H9 (cell line): ENCODE data around the gene TBC1D1. TPM values are rescaled to one million over a fixed set of nuclear protein-coding genes. Genes with fewer than 3 reads are reported as not detected.

Experiments used
- DNase-seq: peaks from one replicate; pipeline ENCODE4 v3.0.0-alpha.2; 2017
- H2AFZ ChIP-seq: one replicate; pipeline ENCODE4 v1.6.1; 2013; ENCODE audit warnings: mild to moderate bottlenecking, low read length, control low read depth, moderate library complexity
- H2AK5ac ChIP-seq: 2 replicates; pipeline ENCODE4 v1.6.1; 2013; ENCODE audit warnings: low read length, control low read depth, mixed read lengths; ENCODE audit not compliant: insufficient read length
- H2BK120ac ChIP-seq: one replicate; pipeline ENCODE4 v1.6.1; 2013; ENCODE audit warnings: low read depth, mild to moderate bottlenecking, low read length, control low read depth, inconsistent platforms; ENCODE audit not compliant: poor library complexity, severe bottlenecking
- H2BK12ac ChIP-seq: 2 replicates; pipeline ENCODE4 v1.6.1; 2013; ENCODE audit warnings: low read length, control low read depth, mixed read lengths, low read depth; ENCODE audit not compliant: insufficient read length
- H2BK15ac ChIP-seq: 2 replicates; pipeline ENCODE4 v1.6.1; 2013; ENCODE audit warnings: low read depth, low read length, control low read depth
- H2BK20ac ChIP-seq: one replicate; pipeline ENCODE4 v1.6.1; 2013; ENCODE audit warnings: low read depth, mild to moderate bottlenecking, low read length, control low read depth, inconsistent platforms; ENCODE audit not compliant: poor library complexity, severe bottlenecking
- H2BK5ac ChIP-seq: 2 replicates; pipeline ENCODE4 v1.6.1; 2013; ENCODE audit warnings: low read length, control low read depth, mixed read lengths; ENCODE audit not compliant: insufficient read length
- H3K14ac ChIP-seq: 2 replicates; pipeline ENCODE4 v1.6.1; 2013; ENCODE audit warnings: low read length, control low read depth; ENCODE audit not compliant: insufficient read depth
- H3K18ac ChIP-seq: 2 replicates; pipeline ENCODE4 v1.6.1; 2013; ENCODE audit warnings: low read depth, mild to moderate bottlenecking, mixed read lengths, low read length, control low read depth; ENCODE audit not compliant: insufficient read length
- H3K23ac ChIP-seq: 2 replicates; pipeline ENCODE4 v1.6.1; 2013; ENCODE audit warnings: low read length, control low read depth, mixed read lengths, low read depth; ENCODE audit not compliant: insufficient read length
- H3K23me2 ChIP-seq: 2 replicates; pipeline ENCODE4 v1.6.1; 2013; ENCODE audit warnings: low read depth, mild to moderate bottlenecking, mixed read lengths, low read length, control low read depth; ENCODE audit not compliant: insufficient read length, poor library complexity, severe bottlenecking
- H3K27ac ChIP-seq: 2 replicates; pipeline ENCODE4 v1.5.1; 2013; ENCODE audit warnings: low read length, control low read depth, mixed read lengths, low read depth; ENCODE audit not compliant: insufficient read length
- H3K27me3 ChIP-seq: 2 replicates; pipeline ENCODE4 v1.6.1; 2013; ENCODE audit warnings: low read length, control low read depth, inconsistent platforms; ENCODE audit not compliant: insufficient read depth
- H3K4ac ChIP-seq: 2 replicates; pipeline ENCODE4 v1.6.1; 2013; ENCODE audit warnings: low read depth, mild to moderate bottlenecking, control low read depth, inconsistent platforms, low read length, moderate library complexity
- H3K4me1 ChIP-seq: 2 replicates; pipeline ENCODE4 v1.6.1; 2013; ENCODE audit warnings: low read length, control low read depth, inconsistent platforms; ENCODE audit not compliant: insufficient read depth
- H3K4me2 ChIP-seq: 2 replicates; pipeline ENCODE4 v1.6.1; 2013; ENCODE audit warnings: low read length, control low read depth, mixed read lengths; ENCODE audit not compliant: insufficient read length, insufficient read depth
- H3K56ac ChIP-seq: 2 replicates; pipeline ENCODE4 v1.6.1; 2013; ENCODE audit warnings: low read depth, mild to moderate bottlenecking, mixed read lengths, low read length, control low read depth; ENCODE audit not compliant: insufficient read length
- H3K79me1 ChIP-seq: 2 replicates; pipeline ENCODE4 v1.6.1; 2013; ENCODE audit warnings: low read depth, mild to moderate bottlenecking, moderate library complexity, low read length, control low read depth, inconsistent platforms; ENCODE audit not compliant: insufficient read depth, poor library complexity, severe bottlenecking
- H3K79me2 ChIP-seq: 2 replicates; pipeline ENCODE4 v1.6.1; 2013; ENCODE audit warnings: low read length, control low read depth, inconsistent platforms; ENCODE audit not compliant: insufficient read depth
- H3K9ac ChIP-seq: 2 replicates; pipeline ENCODE4 v1.6.1; 2013; ENCODE audit warnings: low read length, control low read depth, mixed read lengths; ENCODE audit not compliant: insufficient read length; ENCODE audit errors: extremely low read depth
- H3K9me3 ChIP-seq: one replicate; pipeline ENCODE4 v1.6.1; 2013; ENCODE audit warnings: low read depth, low read length, inconsistent platforms; ENCODE audit not compliant: control insufficient read depth
- H3T11ph ChIP-seq: one replicate; pipeline ENCODE4 v1.6.1; 2013; ENCODE audit warnings: mild to moderate bottlenecking, low read length, control low read depth, inconsistent platforms
- H4K20me1 ChIP-seq: one replicate; pipeline ENCODE4 v1.6.1; 2013; ENCODE audit not compliant: control insufficient read depth, insufficient read length, insufficient read depth
- H4K5ac ChIP-seq: 2 replicates; pipeline ENCODE4 v1.6.1; 2013; ENCODE audit warnings: low read depth, mild to moderate bottlenecking, mixed read lengths, low read length, control low read depth; ENCODE audit not compliant: insufficient read length
- H4K8ac ChIP-seq: replicated peaks from 2 replicates; pipeline ENCODE4 v1.6.1; 2013; ENCODE audit warnings: low read length, control low read depth, mixed read lengths, low read depth; ENCODE audit not compliant: insufficient read length
- H4K91ac ChIP-seq: 2 replicates; pipeline ENCODE4 v1.6.1; 2013; ENCODE audit warnings: low read depth, mild to moderate bottlenecking, moderate library complexity, mixed read lengths, low read length, control low read depth; ENCODE audit not compliant: insufficient read length
- H3K27ac Mint-ChIP-seq, 3 experiments: 2 replicates in 2 of 3; 3 replicates in 1 of 3; pipeline ENCODE4 v1.8.0; 2020 to 2021; ENCODE audit warnings: mixed read lengths in 3 of 3, mild to moderate bottlenecking in 1 of 3, moderate library complexity in 1 of 3
- H3K27me3 Mint-ChIP-seq: 2 replicates; pipeline ENCODE4 v1.8.0; 2021; ENCODE audit warnings: low read depth, mild to moderate bottlenecking, moderate library complexity, mixed read lengths
- H3K36me3 Mint-ChIP-seq, 3 experiments: 2 replicates in 2 of 3; 3 replicates in 1 of 3; pipeline ENCODE4 v1.8.0; 2020 to 2021; ENCODE audit warnings: low read depth in 3 of 3, mixed read lengths in 3 of 3; ENCODE audit not compliant: insufficient read depth in 1 of 3
- H3K4me1 Mint-ChIP-seq, 2 experiments: 2 replicates each; pipeline ENCODE4 v1.8.0; 2020; ENCODE audit warnings: mixed read lengths in 2 of 2
- H3K4me3 Mint-ChIP-seq, 2 experiments: 2 replicates in 1 of 2; 3 replicates in 1 of 2; pipeline ENCODE4 v1.8.0; 2020 to 2021; ENCODE audit warnings: mild to moderate bottlenecking in 2 of 2, mixed read lengths in 2 of 2, moderate library complexity in 1 of 2
- H3K9me3 Mint-ChIP-seq, 2 experiments: 2 replicates in 1 of 2; 3 replicates in 1 of 2; pipeline ENCODE4 v1.8.0; 2020; ENCODE audit warnings: mild to moderate bottlenecking in 2 of 2, mixed read lengths in 2 of 2, moderate library complexity in 1 of 2
- WGBS: extraction: QIAGEN DNeasy Blood & Tissue Kit; methylation state at CpG from one replicate; pipeline ENCODE4 v1.1.7; 2013; ENCODE audit warnings: missing lambda C conversion rate, low lambda C conversion rate, mixed read lengths; ENCODE audit not compliant: insufficient read length; ENCODE audit errors: extremely low coverage; 5-methylcytosine and 5-hydroxymethylcytosine counted together
- total RNA-seq: library from RNA; stranded (reverse); gene quantifications from 2 replicates; pipeline ENCODE4 v1.2.1, GENCODE V29; 2021
- TF ChIP-seq, protein P1 (sequence below): fragments of 200-600 bp; sonication (generic); conservative IDR thresholded peaks from 3 replicates; pipeline ENCODE4 v1.8.0; 2021; ENCODE audit warnings: antibody characterized with exemption, mild to moderate bottlenecking

Gene TBC1D1
- total RNA-seq, 1 experiment from 2014 or later = 109 TPM

DNA sequence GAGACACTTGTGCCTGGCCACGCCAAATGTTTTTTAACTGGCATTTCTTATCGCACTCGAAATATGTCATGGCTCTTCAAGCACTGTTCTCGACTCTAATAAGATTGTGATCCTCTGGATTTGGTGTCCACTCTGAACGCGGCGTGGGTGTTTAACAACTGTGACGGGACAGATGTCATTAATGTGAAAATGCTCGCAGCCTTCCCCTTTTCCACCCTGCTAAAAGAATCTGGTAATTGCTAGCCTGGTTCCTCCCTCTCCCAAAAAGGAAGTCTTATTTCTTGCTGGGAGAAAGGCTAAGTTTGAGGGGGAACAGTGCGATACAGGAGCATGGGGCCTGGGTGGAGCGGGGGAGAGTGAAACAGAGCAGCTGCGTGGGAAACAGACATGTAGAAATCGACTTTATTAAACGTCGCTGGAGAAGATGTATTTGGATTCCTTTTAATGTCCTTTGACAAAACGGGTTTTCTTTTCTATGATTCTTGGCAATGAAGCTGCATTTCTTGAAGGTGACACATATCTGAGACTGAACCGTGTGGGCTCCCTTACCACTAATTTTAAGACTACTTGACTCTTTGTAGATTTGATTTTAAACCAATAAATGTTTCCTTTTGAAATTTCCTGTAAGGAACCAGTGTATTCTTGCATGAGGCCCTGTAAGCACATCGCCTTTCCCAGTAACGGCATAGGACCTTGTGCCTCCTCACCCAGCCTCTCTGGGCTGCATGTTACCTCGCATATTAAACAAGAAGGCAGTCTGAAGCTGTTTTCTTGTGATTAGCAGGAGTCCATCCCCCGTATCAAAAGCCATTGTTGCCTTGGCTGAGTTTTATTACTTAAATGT is 17.8 kb downstream of the TBC1D1 start:
- H3K27ac ChIP-seq = peak overlapping the region; percentile 43

More for the DNA sequence above, 17.8 kb downstream of the TBC1D1 start:
- H3K4me1 ChIP-seq = no peaks in the 10 kb centered on the region
- no peak overlapping the region for H3K4ac ChIP-seq
- H4K91ac ChIP-seq = no peak overlapping the region
- H3K27me3 ChIP-seq = no peaks in the 10 kb centered on the region
- no peak overlapping the region for H2BK15ac ChIP-seq
- H3K9ac ChIP-seq = no peak overlapping the region
- H4K20me1 ChIP-seq = no peaks in the 10 kb centered on the region
- H3K4me1 Mint-ChIP-seq = peaks cover 5 to 19% of the 10 kb centered on the region in 2 experiments; a peak in 3 of 4 replicates
- no peak overlapping the region for H3K23ac ChIP-seq
- H2BK20ac ChIP-seq = no peak overlapping the region
- H3K9me3 ChIP-seq = no peaks in the 10 kb centered on the region
- H3K79me1 ChIP-seq = no peaks in the 10 kb centered on the region
- H3K23me2 ChIP-seq = no peaks in the 10 kb centered on the region
- TF ChIP-seq, protein P1, sequence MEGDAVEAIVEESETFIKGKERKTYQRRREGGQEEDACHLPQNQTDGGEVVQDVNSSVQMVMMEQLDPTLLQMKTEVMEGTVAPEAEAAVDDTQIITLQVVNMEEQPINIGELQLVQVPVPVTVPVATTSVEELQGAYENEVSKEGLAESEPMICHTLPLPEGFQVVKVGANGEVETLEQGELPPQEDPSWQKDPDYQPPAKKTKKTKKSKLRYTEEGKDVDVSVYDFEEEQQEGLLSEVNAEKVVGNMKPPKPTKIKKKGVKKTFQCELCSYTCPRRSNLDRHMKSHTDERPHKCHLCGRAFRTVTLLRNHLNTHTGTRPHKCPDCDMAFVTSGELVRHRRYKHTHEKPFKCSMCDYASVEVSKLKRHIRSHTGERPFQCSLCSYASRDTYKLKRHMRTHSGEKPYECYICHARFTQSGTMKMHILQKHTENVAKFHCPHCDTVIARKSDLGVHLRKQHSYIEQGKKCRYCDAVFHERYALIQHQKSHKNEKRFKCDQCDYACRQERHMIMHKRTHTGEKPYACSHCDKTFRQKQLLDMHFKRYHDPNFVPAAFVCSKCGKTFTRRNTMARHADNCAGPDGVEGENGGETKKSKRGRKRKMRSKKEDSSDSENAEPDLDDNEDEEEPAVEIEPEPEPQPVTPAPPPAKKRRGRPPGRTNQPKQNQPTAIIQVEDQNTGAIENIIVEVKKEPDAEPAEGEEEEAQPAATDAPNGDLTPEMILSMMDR = no peak
- no peak overlapping the region for H3K18ac ChIP-seq
- no peaks in the 10 kb centered on the region for H3K79me2 ChIP-seq
- no peak overlapping the region for H3T11ph ChIP-seq
- no peak overlapping the region for H2AK5ac ChIP-seq
- H3K9me3 Mint-ChIP-seq = no peaks in the 10 kb centered on the region
- H2BK12ac ChIP-seq = peak overlapping the region; percentile 73
- no peaks in the 10 kb centered on the region for H3K27me3 Mint-ChIP-seq
- H3K4me2 ChIP-seq = no peak overlapping the region
- H2AFZ ChIP-seq = no peak overlapping the region
- no peak overlapping the region for H4K8ac ChIP-seq
- H3K36me3 Mint-ChIP-seq = no peaks in the 10 kb centered on the region
- no CpG with 5 or more reads among the region's 21 CpGs for WGBS
- no peak overlapping the region for H2BK120ac ChIP-seq
- DNase-seq = no peak
- no peak overlapping the region for H3K14ac ChIP-seq
- H3K56ac ChIP-seq = no peak overlapping the region
- H2BK5ac ChIP-seq = no peak overlapping the region
- H3K27ac Mint-ChIP-seq = 0 out of 7 replicates have a peak overlapping the region, but pooled peaks of 1 of the 3 experiments have one; percentile 35
- no peak overlapping the region for H4K5ac ChIP-seq
- H3K4me3 Mint-ChIP-seq = no peak overlapping the region
